Lung (tissue), 12 donors: Measurements from ENCODE around the gene HSD3B1. TPM values are rescaled to one million over a fixed set of nuclear protein-coding genes. Genes with fewer than 3 reads are reported as not detected.
"Not testable (repeated sequence)": the region's sequence is repeated elsewhere in the genome, so short reads cannot be mapped to it uniquely, and the experiment has no call there.

Experiments used
- ATAC-seq: fragments of 200-7000 bp; cut with Tn5 transposase; one replicate; pipeline ENCODE4 v1.9.1; 2020; ENCODE audit warnings: moderate number of reproducible peaks; ENCODE audit not compliant: insufficient read depth, low FRiP score
- DNase-seq, 3 donors: peaks; one replicate each; pipeline ENCODE4 v3.0.0-alpha.2; 2013 to 2017
- H3K27ac ChIP-seq, 2 donors: one replicate each; pipeline ENCODE4 v1.5.1; 2013; ENCODE audit warnings: mild to moderate bottlenecking in 2 of 2, moderate library complexity in 2 of 2, control low read depth in 1 of 2, inconsistent platforms in 1 of 2, low read depth in 1 of 2, low read length in 1 of 2
- H3K27me3 ChIP-seq, 3 donors: one replicate each; pipeline ENCODE4 v1.5.1; 2013; ENCODE audit warnings: low read length in 2 of 3; ENCODE audit not compliant: control insufficient read depth in 3 of 3, insufficient read depth in 3 of 3
- H3K36me3 ChIP-seq, 4 donors: one replicate each; pipeline ENCODE4 v1.5.1; 2013; ENCODE audit warnings: low read length in 4 of 4, mild to moderate bottlenecking in 1 of 4, moderate library complexity in 1 of 4; ENCODE audit not compliant: control insufficient read depth in 4 of 4, insufficient read depth in 4 of 4
- H3K4me1 ChIP-seq, 5 donors: one replicate each; pipeline ENCODE4 v1.5.1; 2013; ENCODE audit warnings: low read length in 5 of 5, mild to moderate bottlenecking in 2 of 5, moderate library complexity in 1 of 5; ENCODE audit not compliant: control insufficient read depth in 5 of 5, insufficient read depth in 5 of 5
- H3K4me3 ChIP-seq: one replicate; pipeline ENCODE4 v1.5.1; 2013; ENCODE audit warnings: mild to moderate bottlenecking, control low read depth, moderate library complexity
- H3K9ac ChIP-seq, 2 donors: one replicate each; pipeline ENCODE4 v1.5.1; 2013; ENCODE audit warnings: low read length in 2 of 2, control low read depth in 1 of 2; ENCODE audit not compliant: insufficient read depth in 1 of 2
- H3K9me3 ChIP-seq, 4 donors: one replicate each; pipeline ENCODE4 v1.5.1; 2013; ENCODE audit warnings: low read length in 3 of 4, mild to moderate bottlenecking in 1 of 4, moderate library complexity in 1 of 4; ENCODE audit not compliant: control insufficient read depth in 4 of 4, insufficient read depth in 3 of 4
- CTCF ChIP-seq: IDR thresholded peaks from 2 replicates; pipeline ENCODE4 v1.5.1; 2012; ENCODE audit warnings: mild to moderate bottlenecking; ENCODE audit errors: control extremely low read depth, extremely low read depth
- WGBS, 2 donors: extraction: QIAGEN DNeasy Blood & Tissue Kit; methylation state at CpG; one replicate each; pipeline ENCODE4 v1.1.7; 2013; 5-methylcytosine and 5-hydroxymethylcytosine counted together
- polyA plus RNA-seq, 2 donors: library from polyadenylated mRNA; stranded (reverse); fragments of 200-250 nt; gene quantifications; one replicate each; pipeline ENCODE4 v1.2.1, GENCODE V29; 2013
- total RNA-seq, 2 donors: library from RNA; depleted of rRNA in 1 of 2; stranded (reverse); fragments of >200 nt in 1 of 2; gene quantifications; one replicate each; pipeline ENCODE4 v1.2.1, GENCODE V29; 2014 to 2021
- donor health status: control.
- donor health status: control.
- donor health status: Bipolar disorder and iron deficiency.
- donor health status: healthy.
- donor health status: DM: yes; HTN: yes; CAD: no.

HSD3B1 gene
- total and polyA plus RNA-seq, 4 donors = not detected

DNA sequence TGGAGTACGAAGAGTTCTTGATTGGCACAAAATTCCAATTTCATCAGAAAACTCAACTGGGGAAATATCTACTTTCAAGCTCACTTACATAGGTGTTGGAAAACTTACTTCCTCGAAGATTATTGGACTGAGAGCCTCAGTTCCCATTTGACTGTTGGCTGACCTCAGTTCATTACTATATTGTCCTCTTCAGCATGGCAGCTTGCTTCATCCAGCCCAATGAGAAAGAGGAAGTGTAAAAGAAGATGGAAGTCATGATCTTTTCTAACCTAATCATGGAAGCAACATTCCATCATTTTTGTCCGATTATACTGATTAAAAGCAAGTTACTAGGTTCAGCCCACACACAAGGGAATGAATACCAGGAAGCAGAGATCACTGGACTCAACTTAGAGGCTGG is 49.4 kb downstream of the HSD3B1 start:
- H3K36me3 ChIP-seq = no peaks in the 10 kb centered on the region
- no peaks in the 10 kb centered on the region for H3K27me3 ChIP-seq
- ATAC-seq = no peak
- H3K9ac ChIP-seq = no peak overlapping the region
- 69 to 80% methylated on average over 3 of the region's 3 CpGs for WGBS, 2 donors
- H3K27ac ChIP-seq = no peak overlapping the region
- H3K4me3 ChIP-seq = no peak overlapping the region
- peak in 1 of 3 donors; percentile 9 for DNase-seq
- peaks cover 0 to 36% (median 18%) of the 10 kb centered on the region in 5 donors for H3K4me1 ChIP-seq
- TF ChIP-seq CTCF = no peak
- no peaks in the 10 kb centered on the region for H3K9me3 ChIP-seq

DNA sequence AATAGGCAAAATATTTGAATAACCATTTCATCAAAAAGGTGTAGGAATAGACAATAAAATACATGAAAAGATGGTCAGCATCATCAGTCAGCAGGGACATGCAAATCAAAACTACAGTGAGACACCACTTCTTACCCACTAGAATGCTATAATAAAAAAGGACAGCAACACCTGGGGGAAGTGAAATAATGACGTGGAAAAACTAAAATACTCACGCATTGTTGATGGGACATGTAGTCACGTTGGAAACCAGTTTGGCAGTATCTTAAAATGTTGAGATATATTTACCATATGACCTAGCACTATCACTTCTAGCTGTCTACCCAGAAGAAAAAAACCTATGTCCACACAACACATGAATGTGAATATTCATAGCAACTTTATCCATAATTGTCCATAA is 53.4 kb downstream of the HSD3B1 start:
- not testable (repeated sequence) for DNase-seq, H3K27me3 ChIP-seq, ATAC-seq, H3K36me3 ChIP-seq, H3K9ac ChIP-seq, H3K4me3 ChIP-seq, H3K9me3 ChIP-seq, H3K27ac ChIP-seq
- H3K4me1 ChIP-seq = peaks cover 0 to 41% (median 6%) of the 10 kb centered on the region in 5 donors
- WGBS, 2 donors = 86% methylated on average over 3 of the region's 3 CpGs

DNA sequence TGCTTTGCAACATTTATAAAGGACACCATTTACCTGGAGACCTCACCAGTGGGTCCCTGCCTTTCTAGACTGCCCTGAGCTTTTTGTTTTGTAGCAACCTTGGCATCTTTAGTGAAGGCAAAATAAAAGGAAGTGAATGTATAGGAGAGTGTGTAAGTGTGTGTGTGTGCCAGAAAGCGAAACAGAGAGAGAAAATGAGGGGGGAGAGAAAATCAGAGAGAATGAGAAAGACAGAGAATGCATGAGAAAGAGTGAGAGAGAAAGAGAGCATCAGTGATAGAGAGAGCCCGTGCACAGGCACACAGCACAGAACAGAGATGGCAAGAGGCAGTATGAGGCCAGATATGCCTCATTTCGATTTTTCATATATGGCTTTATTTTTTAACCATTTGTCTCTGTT is 57.5 kb downstream of the HSD3B1 start:
- DNase-seq (no peak), ATAC-seq (no peak)
- TF ChIP-seq CTCF = no peak
- no peaks in the 10 kb centered on the region for H3K27me3 ChIP-seq
- no peaks in the 10 kb centered on the region for H3K36me3 ChIP-seq
- H3K4me3 ChIP-seq = no peak overlapping the region
- H3K9ac ChIP-seq = no peak overlapping the region
- no peaks in the 10 kb centered on the region for H3K9me3 ChIP-seq
- peaks cover 0 to 33% (median 14%) of the 10 kb centered on the region in 5 donors for H3K4me1 ChIP-seq
- WGBS, 2 donors = 57 to 77% methylated on average over 3 of the region's 3 CpGs
- H3K27ac ChIP-seq = no peak overlapping the region

Other genes starting within 250 kb of the HSD3B1 start
- not detected for gene HAO2, start 138.4 kb upstream of the HSD3B1 start, total RNA-seq
- not detected for gene HAO2, start 138.4 kb upstream of the HSD3B1 start, polyA plus RNA-seq
- gene HSD3B2, start 92.1 kb upstream of the HSD3B1 start, total RNA-seq = 1 to 10 TPM in 1 of 2 donors, not detected in 1; 1.6 TPM
- gene HSD3B2, start 92.1 kb upstream of the HSD3B1 start, polyA plus RNA-seq = under 1 TPM in 1 of 2 donors, not detected in 1; 0.02 TPM
- gene ZNF697, start 141.1 kb downstream of the HSD3B1 start, total RNA-seq = 10 to 100 TPM in 1 of 2 donors, 1 to 10 TPM in 1; 6.1 to 22.2 TPM
- gene ZNF697, start 141.1 kb downstream of the HSD3B1 start, polyA plus RNA-seq = 1 to 10 TPM; 2.3 to 3.9 TPM
- 100 to 1,000 TPM in 1 of 2 donors, 10 to 100 TPM in 1; 35.2 to 133 TPM for gene PHGDH, start 204.7 kb downstream of the HSD3B1 start, total RNA-seq
- gene PHGDH, start 204.7 kb downstream of the HSD3B1 start, polyA plus RNA-seq = 10 to 100 TPM; 28.8 to 33.2 TPM